Measurements from ENCODE around the gene ARHGDIG.

Gene ARHGDIG

DNA sequence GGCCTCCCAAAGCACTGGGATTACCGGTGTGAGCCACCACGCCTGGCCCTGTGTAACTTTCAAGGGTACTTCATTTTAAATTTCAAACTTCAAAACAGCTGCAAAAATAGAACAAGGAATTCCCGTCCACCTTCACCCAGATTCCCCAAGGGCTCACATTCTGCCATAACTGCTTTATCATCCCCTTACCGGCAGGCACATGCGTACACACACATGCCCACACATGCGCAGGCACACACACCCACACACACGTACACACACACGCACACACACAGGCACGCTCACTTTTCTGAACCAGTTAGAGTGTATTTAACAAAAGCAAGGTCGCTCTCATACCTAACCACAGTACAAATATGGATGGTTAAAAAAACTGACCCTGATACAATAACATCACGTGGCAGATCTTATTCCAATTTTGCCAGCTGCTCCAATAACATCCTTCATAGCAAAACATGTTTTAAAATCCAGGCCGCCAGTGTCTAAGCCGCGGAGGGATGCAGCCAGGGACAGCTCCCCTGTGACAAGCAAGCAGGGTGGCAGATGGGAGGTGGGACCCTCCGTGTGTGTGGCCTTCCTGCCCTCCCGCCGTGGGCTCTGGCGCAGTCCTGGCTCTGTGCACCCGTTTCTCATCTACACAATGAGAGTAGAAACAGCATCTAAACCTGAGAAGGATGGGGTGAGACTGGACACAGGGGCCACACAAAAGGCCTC lies 25.7 kb downstream of the ARHGDIG start:
- DNase-seq (ENCODE audit: low read depth) = no peak
- TF ChIP-seq, protein P1, sequence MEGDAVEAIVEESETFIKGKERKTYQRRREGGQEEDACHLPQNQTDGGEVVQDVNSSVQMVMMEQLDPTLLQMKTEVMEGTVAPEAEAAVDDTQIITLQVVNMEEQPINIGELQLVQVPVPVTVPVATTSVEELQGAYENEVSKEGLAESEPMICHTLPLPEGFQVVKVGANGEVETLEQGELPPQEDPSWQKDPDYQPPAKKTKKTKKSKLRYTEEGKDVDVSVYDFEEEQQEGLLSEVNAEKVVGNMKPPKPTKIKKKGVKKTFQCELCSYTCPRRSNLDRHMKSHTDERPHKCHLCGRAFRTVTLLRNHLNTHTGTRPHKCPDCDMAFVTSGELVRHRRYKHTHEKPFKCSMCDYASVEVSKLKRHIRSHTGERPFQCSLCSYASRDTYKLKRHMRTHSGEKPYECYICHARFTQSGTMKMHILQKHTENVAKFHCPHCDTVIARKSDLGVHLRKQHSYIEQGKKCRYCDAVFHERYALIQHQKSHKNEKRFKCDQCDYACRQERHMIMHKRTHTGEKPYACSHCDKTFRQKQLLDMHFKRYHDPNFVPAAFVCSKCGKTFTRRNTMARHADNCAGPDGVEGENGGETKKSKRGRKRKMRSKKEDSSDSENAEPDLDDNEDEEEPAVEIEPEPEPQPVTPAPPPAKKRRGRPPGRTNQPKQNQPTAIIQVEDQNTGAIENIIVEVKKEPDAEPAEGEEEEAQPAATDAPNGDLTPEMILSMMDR (conservative IDR thresholded peaks at IDR 0.05; ENCODE audit: low read length) = no peak
- H3K4me3 ChIP-seq (ENCODE audit: low read length) = no peak overlapping the region

DNA sequence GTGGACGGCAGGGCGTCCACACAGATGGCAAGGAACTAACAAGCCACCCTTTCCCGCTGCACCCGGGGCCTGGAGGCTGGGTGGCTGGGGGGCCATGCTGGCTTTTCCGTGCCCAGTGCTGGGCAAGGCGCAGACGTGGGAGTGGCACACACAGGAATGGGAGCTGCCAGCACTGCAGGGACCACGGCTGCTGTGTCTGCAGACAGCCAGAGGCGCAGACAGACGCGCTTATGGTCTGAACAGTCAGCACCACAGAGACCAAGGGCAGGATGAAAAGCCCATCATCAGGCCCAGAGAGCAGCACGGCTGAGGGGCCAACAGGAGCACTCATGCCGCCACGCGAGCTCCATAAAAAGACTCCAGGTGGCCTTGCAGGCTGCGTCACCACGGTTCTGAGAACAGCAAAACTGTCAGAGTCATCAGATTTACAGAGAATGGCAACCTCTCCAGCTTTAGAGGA lies 26.6 kb downstream of the ARHGDIG start:
- no peak overlapping the region for H3K4me3 ChIP-seq (ENCODE audit: low read length)
- TF ChIP-seq, protein P1 (conservative IDR thresholded peaks at IDR 0.05; ENCODE audit: low read length) = no peak
- DNase-seq (ENCODE audit: low read depth) = no peak

DNA sequence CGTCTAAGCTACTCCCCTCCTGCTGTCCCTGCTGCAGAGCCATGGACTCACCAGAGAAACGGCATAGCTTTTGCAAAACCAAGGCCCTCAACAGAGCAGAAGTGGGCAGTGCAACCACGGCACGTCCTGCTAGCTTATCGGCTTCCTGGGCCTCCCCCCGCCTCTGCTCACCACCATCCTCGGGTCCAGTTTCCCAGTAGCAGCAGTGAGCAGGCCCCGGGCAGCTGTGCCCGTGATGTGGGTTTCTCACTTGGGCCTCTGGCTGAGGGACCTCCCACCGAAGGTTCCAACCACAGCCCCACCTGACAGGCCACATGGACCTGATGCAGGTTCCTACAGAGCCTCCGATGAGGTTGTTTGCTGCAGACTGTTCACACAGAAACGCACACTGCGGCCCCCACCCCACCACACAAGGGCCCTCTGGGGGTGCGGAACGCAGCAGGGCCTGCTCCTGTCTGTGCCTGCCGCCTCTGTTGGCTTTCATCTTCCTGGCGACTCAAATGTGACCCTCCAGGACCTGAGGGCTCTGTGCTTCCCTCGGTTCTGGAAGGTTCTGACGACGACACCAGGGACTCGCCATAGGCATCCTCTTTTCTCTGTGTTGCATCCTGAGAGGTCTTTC lies 27.4 kb downstream of the ARHGDIG start:
- TF ChIP-seq, protein P1 (conservative IDR thresholded peaks at IDR 0.05; ENCODE audit: low read length) = no peak
- DNase-seq (ENCODE audit: low read depth) = no peak
- H3K4me3 ChIP-seq (ENCODE audit: low read length) = no peak overlapping the region

DNA sequence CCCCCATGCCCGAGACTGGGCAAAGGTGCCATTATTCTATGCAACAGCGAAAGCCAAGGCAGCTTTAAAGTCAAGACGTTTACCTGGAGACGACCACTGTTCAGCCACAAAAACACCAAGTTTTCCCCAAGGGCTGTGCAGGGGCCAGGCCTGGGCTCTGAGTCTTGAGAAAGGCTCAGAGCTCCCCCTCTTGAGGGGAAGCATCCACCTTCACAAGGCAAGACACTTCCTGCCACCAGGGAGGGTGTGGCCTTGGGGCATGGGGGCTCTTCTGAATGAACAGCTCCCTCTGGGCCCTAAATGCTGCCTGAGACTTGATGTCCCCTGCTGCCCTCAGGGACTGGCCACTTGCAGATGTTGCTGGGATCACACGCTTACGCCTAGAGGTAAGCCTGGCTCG lies 29.1 kb downstream of the ARHGDIG start:
- no peak for DNase-seq (ENCODE audit: low read depth)
- TF ChIP-seq, protein P1 (conservative IDR thresholded peaks at IDR 0.05; ENCODE audit: low read length) = no peak

DNA sequence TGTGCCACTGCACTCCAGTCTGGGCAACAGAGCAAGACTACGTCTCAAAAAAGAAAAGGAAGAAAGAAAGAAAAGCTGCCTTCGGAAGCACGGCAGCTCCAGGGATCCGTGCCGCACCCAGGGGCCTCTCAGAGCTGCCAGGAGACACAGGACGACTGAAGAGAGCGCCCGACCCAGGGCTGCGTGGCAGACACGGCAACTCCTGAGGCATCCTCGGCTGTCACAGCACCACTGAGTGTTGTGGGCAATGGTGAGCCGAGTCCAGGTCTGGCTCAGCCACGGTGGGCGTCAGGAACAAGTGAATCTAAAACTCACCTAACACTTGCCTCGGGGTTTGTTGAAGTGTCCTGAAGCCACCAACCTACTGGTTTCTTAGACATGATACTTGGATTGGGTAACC lies 31.3 kb downstream of the ARHGDIG start:
- no peak for DNase-seq (ENCODE audit: low read depth)
- no peak overlapping the region for H3K4me3 ChIP-seq (ENCODE audit: low read length)
- TF ChIP-seq, protein P1 (conservative IDR thresholded peaks at IDR 0.05; ENCODE audit: low read length) = no peak

More for the DNA sequence above, 29.1 kb downstream of the ARHGDIG start:
- H3K4me3 ChIP-seq (ENCODE audit: low read length) = no peak overlapping the region

DNA sequence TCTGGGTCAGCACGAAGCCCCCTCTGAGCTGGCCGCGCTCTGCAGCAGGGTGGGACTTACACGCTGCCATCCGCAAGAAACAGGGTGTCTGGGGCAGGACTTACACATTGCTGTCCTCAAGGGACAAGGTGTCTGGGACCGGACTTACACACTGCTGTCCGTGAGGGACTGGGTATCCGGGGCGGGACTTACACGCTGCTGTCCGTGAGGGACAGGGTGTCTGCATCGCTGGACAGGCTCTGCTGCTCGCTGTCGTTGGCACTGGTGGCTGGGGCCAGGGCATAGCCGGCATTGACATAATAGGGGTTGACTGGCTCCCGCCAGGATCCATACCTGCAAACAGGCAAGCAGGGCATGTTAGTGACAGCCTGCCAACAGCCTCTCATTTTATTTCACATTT lies 34.0 kb downstream of the ARHGDIG start:
- no peak overlapping the region for H3K4me3 ChIP-seq (ENCODE audit: low read length)
- no peak for DNase-seq (ENCODE audit: low read depth)
- TF ChIP-seq, protein P1 (conservative IDR thresholded peaks at IDR 0.05; ENCODE audit: low read length) = no peak

DNA sequence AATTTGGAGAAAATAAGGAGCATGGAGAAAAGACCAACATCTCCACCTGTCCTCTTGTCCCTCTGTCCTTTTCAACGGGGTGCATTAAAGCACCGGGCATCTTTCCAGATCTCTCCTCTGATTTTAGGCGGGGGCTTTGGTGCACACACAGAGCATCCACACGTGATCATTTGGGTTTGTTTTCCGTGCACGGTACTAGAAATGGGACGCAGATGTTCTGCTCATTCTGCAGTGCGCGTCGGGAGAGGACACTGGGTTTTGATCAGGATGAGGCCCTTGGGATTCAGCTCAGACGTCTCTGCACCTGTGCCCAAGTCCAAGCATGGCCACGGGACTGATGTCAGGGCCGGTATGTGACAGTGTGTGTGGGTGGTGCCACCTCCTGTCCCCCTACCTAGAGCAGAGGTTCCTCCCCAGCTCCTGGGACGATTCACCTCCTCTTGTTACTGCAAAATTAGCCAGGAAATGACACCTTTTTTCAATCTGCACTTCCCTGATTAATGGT lies 34.5 kb downstream of the ARHGDIG start:
- no peak for DNase-seq (ENCODE audit: low read depth)
- TF ChIP-seq, protein P1 (conservative IDR thresholded peaks at IDR 0.05; ENCODE audit: low read length) = no peak
- no peak overlapping the region for H3K4me3 ChIP-seq (ENCODE audit: low read length)

Measured in AG10803 (cell line).